Suprapubic skin (tissue), 4 donors: Measurements from ENCODE around the gene CITED1.

Experiments used
- CTCF ChIP-seq, 2 donors: fragments of 200-600 bp in 1 of 2; fragments of 450-650 bp in 1 of 2; sonication (generic) in 1 of 2; IDR thresholded peaks; one replicate each; pipeline ENCODE4 v1.5.1; 2016 to 2019; ENCODE audit warnings: antibody characterized with exemption in 2 of 2, mild to moderate bottlenecking in 1 of 2, moderate library complexity in 1 of 2
- POLR2A ChIP-seq, 2 donors: fragments of 450-650 bp; IDR thresholded peaks; one replicate each; pipeline ENCODE4 v1.6.1; 2017; ENCODE audit warnings: antibody characterized with exemption in 2 of 2, mild to moderate bottlenecking in 2 of 2, moderate library complexity in 2 of 2
- POLR2AphosphoS5 ChIP-seq, 3 donors: sonication (generic); formaldehyde crosslinking; IDR thresholded peaks; one replicate each; pipeline ENCODE4 v1.6.1; 2017; ENCODE audit warnings: antibody characterized with exemption in 3 of 3

GRCh38 chrX:72352786-72353185 is 47.1 kb upstream of the CITED1 start:
- TF ChIP-seq CTCF (IDR thresholded peaks at IDR 0.05) (no peak), POLR2A (IDR thresholded peaks at IDR 0.05) (no peak), POLR2AphosphoS5 (IDR thresholded peaks at IDR 0.05) (no peak)
